ENCODE data around the gene SPATA13.

GRCh38 chr13:24178847-24179485 is 18.4 kb downstream of the SPATA13 start:
- TF ChIP-seq GATA2 (IDR thresholded peaks at IDR 0.05; ENCODE audit: low read depth, low read length) (no peak), GATA3 (IDR thresholded peaks at IDR 0.05; ENCODE audit: low read depth, low read length) (no peak)

Data from SH-SY5Y (cell line).